ENCODE data around the gene GK.
"Not testable (repeated sequence)": the region's sequence is repeated elsewhere in the genome, so short reads cannot be mapped to it uniquely, and the experiment has no call there.

Gene GK

GRCh38 chrX:30620125-30620524 is 33.1 kb upstream of the GK start:
- TF ChIP-seq CTCF (IDR thresholded peaks at IDR 0.05) (no peak), ZFX (IDR thresholded peaks at IDR 0.05; ENCODE audit: borderline replicate concordance) (no peak)
- H3K27ac ChIP-seq: no peak overlapping the region

DNA sequence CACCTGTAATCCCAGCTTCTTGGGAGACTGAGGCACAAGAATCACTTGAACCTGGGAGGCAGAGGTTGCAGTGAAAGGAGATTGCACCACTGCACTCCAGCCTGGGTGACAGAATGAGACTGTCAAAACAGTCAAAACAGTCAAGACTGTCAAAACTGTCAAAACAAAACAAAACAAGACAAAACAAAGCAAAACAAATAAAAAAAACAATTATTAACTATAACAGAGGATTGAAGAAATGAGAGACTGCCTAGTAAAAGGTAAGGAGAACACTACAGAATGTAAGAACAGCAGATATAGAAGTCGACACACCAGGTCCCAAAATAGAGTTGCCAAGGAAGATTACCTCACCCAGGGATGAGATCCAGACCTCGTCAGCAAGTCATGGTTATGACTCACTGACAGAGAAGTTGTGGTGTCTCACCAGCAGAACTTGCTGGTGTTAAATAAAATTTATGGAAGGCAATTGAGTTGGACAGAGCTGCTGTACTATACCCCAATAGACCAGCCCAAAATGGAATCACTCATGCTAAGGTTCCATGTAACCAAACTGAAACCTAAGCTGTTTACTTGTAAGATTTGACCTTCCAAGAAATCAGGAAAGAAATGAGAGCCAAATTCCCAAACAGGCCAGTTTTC is 32.1 kb upstream of the GK start:
- no peak overlapping the region for H3K27ac ChIP-seq
- TF ChIP-seq ZFX (IDR thresholded peaks at IDR 0.05; ENCODE audit: borderline replicate concordance) (no peak), CTCF (IDR thresholded peaks at IDR 0.05) (no peak)

DNA sequence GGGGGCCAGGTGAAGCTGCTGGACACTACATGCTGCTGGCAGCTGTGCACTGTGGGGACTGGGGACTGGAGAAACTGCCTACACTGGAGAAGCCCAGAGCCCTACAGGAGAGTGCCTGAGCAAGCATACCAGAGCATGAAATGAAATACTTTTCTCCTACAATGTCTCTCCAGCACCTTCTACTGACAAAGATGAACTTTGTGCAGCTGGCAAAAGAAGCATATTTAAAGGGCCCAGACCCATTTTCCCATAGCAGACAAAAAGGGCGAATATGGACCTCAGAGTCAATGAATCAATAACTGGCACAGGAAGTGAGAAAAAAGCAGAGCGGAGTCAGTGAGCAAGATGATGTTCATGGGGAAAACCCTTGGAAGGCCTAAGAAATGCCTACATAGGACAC is 30.9 kb upstream of the GK start:
- no peak for TF ChIP-seq CTCF (IDR thresholded peaks at IDR 0.05)
- TF ChIP-seq ZFX (IDR thresholded peaks at IDR 0.05; ENCODE audit: borderline replicate concordance): no peak

DNA sequence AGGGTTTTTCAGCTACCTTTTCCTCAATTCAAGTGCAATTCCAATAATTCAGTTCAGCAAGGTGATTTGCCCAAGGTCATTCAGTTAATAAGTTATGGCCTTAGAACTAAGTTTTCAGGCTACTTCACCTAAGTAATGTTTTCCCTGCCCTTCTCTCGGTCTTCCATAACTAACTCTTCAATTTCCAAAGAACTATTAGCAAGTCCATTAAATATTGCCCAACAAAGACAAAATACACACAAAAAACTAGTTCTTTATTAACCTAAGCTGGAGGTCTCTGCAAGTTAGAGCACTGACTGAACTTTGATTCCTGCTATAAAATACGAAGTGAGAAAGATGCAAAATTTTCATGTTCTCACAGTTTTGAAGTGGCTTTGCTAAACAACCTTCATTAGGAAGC is 26.8 kb upstream of the GK start:
- TF ChIP-seq ZFX (IDR thresholded peaks at IDR 0.05; ENCODE audit: borderline replicate concordance) (no peak), CTCF (IDR thresholded peaks at IDR 0.05) (no peak)

More for the DNA sequence above, 30.9 kb upstream of the GK start:
- no peak overlapping the region for H3K27ac ChIP-seq

GRCh38 chrX:30627818-30628652 is 25.2 kb upstream of the GK start:
- H3K27ac ChIP-seq: peak overlapping the region; percentile 52

More for the DNA sequence above, 26.8 kb upstream of the GK start:
- no peak overlapping the region for H3K27ac ChIP-seq

GRCh38 chrX:30634070-30634469 is 19.2 kb upstream of the GK start:
- not testable (repeated sequence) for H3K27ac ChIP-seq

More at GRCh38 chrX:30627818-30628652, 25.2 kb upstream of the GK start:
- TF ChIP-seq CTCF (IDR thresholded peaks at IDR 0.05) (no peak), ZFX (IDR thresholded peaks at IDR 0.05; ENCODE audit: borderline replicate concordance) (no peak)

DNA sequence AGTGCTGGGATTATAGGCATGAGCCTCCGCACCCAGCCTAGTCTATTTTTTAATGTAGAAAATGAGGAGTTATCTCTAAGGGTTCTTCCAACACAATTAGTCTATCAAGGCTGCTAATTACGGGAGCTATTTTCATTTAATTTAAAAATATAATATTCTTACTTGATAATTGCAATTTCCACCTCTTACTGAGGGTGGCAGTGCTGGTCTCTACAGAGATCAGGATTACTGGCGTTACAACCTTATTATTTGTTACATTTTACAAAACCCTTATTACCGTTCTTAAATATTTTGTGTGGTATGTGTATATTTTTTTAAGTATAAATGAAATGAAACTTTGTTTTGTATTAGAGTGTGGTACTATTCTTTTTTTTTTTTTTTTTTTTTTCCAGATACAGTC is 17.6 kb upstream of the GK start:
- H3K27ac ChIP-seq: no peak overlapping the region
- peak; percentile 60 for TF ChIP-seq CTCF (IDR thresholded peaks at IDR 0.05)
- TF ChIP-seq ZFX (IDR thresholded peaks at IDR 0.05; ENCODE audit: borderline replicate concordance): no peak

Measured in 22Rv1 (cell line).